H1 (cell line): ENCODE results near the gene AGPS. TPM values are rescaled to one million over a fixed set of nuclear protein-coding genes. Genes with fewer than 3 reads are reported as not detected.

Source experiments
- CTCF ChIA-PET: fragments of 300-600 bp; sonication (Branson Sonifier 250); formaldehyde crosslinking; loops from one replicate; lab custom pipeline; 2021; ENCODE audit not compliant: partially characterized antibody; lab: Charles Lee
- POLR2A ChIA-PET: fragments of 300-600 bp; sonication (Branson Sonifier 250); formaldehyde crosslinking; loops from one replicate; lab custom pipeline; 2021; ENCODE audit warnings: inconsistent platforms; ENCODE audit not compliant: partially characterized antibody; lab: Charles Lee
- DNase-seq, 2 experiments: peaks; one replicate each; pipeline versions ENCODE4 v3.0.0 to v3.0.0-alpha.2; 2010 to 2022; ENCODE audit warnings: low spot score in 2 of 2, low read depth in 1 of 2, mixed read lengths in 1 of 2
- FAIRE-seq: peaks from 2 replicates; lab custom pipeline; 2011; peaks lifted over from hg19 to GRCh38; lab: Jason Lieb, UNC
- H2AFZ ChIP-seq: 2 replicates; pipeline ENCODE4 v1.8.1; 2012; ENCODE audit warnings: low read length, inconsistent platforms
- H2AK5ac ChIP-seq: 2 replicates; pipeline ENCODE4 v1.6.1; 2013; ENCODE audit warnings: low read depth, low read length
- H2BK120ac ChIP-seq: replicated peaks from 2 replicates; pipeline ENCODE3; 2013; ENCODE audit warnings: low read depth, low read length, inconsistent platforms
- H2BK12ac ChIP-seq: 2 replicates; pipeline ENCODE4 v1.6.1; 2013; ENCODE audit warnings: low read depth, low read length
- H2BK15ac ChIP-seq: 2 replicates; pipeline ENCODE4 v1.6.1; 2013; ENCODE audit warnings: low read length
- H2BK20ac ChIP-seq: 2 replicates; pipeline ENCODE4 v1.6.1; 2013; ENCODE audit warnings: low read length
- H2BK5ac ChIP-seq: 2 replicates; pipeline ENCODE4 v1.6.1; 2013; ENCODE audit warnings: low read depth, low read length
- H3K14ac ChIP-seq: 2 replicates; pipeline ENCODE4 v1.6.1; 2013; ENCODE audit warnings: inconsistent platforms; ENCODE audit not compliant: insufficient read length
- H3K18ac ChIP-seq: 2 replicates; pipeline ENCODE4 v1.6.1; 2013; ENCODE audit warnings: low read length; ENCODE audit errors: extremely low read depth
- H3K23ac ChIP-seq: 2 replicates; pipeline ENCODE4 v1.6.1; 2013; ENCODE audit warnings: inconsistent platforms; ENCODE audit not compliant: insufficient read length
- H3K23me2 ChIP-seq: 2 replicates; pipeline ENCODE4 v1.6.1; 2013; ENCODE audit warnings: low read depth, low read length
- H3K27ac ChIP-seq: 2 replicates; pipeline ENCODE4 v1.6.1; 2011; ENCODE audit warnings: low read depth, low read length, inconsistent platforms
- H3K27me3 ChIP-seq, 4 experiments: replicated peaks in 1 of 4; 1 replicate in 1 of 4; 2 replicates in 3 of 4; pipeline versions ENCODE4 v1.6.1 to v1.8.1; 2011 to 2013; ENCODE audit warnings: low read length in 3 of 4, mild to moderate bottlenecking in 3 of 4, inconsistent platforms in 2 of 4, mixed read lengths in 2 of 4, moderate library complexity in 1 of 4; ENCODE audit not compliant: control insufficient read depth in 3 of 4, insufficient read depth in 3 of 4; ENCODE audit errors: extremely low read depth in 1 of 4
- H3K36me3 ChIP-seq, 4 experiments: 2 replicates each; pipeline versions ENCODE4 v1.6.1 to v1.8.1; 2011 to 2013; ENCODE audit warnings: mild to moderate bottlenecking in 4 of 4, low read length in 3 of 4, moderate library complexity in 2 of 4, control low read depth in 1 of 4, inconsistent platforms in 1 of 4; ENCODE audit not compliant: insufficient read depth in 4 of 4, control insufficient read depth in 2 of 4
- H3K4ac ChIP-seq: replicated peaks from 2 replicates; pipeline ENCODE3; 2013; ENCODE audit warnings: low read length, low read depth, mixed read lengths, inconsistent platforms; ENCODE audit not compliant: insufficient read length
- H3K4me1 ChIP-seq, 4 experiments: replicated peaks in 1 of 4; 1 replicate in 1 of 4; 2 replicates in 3 of 4; pipeline versions ENCODE4 v1.6.1 to v1.8.1; 2011 to 2013; ENCODE audit warnings: low read length in 3 of 4, inconsistent platforms in 2 of 4, mixed read lengths in 1 of 4; ENCODE audit not compliant: insufficient read depth in 4 of 4, control insufficient read depth in 3 of 4
- H3K4me2 ChIP-seq, 2 experiments: 2 replicates each; pipeline versions ENCODE4 v1.6.1 to v1.8.1; 2011 to 2013; ENCODE audit warnings: low read depth in 2 of 2, low read length in 2 of 2, control low read depth in 1 of 2, inconsistent platforms in 1 of 2, mild to moderate bottlenecking in 1 of 2; ENCODE audit not compliant: insufficient read depth in 1 of 2
- H3K4me3 ChIP-seq, 4 experiments: fragments of 200-600, 300-600 bp in 1 of 4; sonication (generic), shearing (Covaris generic), sonication (Bioruptor Twin) in 1 of 4; 2 replicates each; pipeline versions ENCODE4 v1.5.1 to v1.8.1; 2011 to 2016; ENCODE audit warnings: low read length in 4 of 4, low read depth in 3 of 4, control low read depth in 2 of 4, inconsistent platforms in 2 of 4, mild to moderate bottlenecking in 2 of 4, mixed read lengths in 1 of 4, moderate library complexity in 1 of 4; ENCODE audit not compliant: insufficient read depth in 2 of 4; ENCODE audit errors: extremely low read depth in 1 of 4
- H3K56ac ChIP-seq: replicated peaks from 2 replicates; pipeline ENCODE3; 2013; ENCODE audit warnings: low read depth, mild to moderate bottlenecking, mixed read lengths, low read length, inconsistent platforms; ENCODE audit not compliant: insufficient read length
- H3K79me1 ChIP-seq: 2 replicates; pipeline ENCODE4 v1.6.1; 2013; ENCODE audit warnings: low read depth, low read length, control low read depth
- H3K79me2 ChIP-seq, 2 experiments: 2 replicates each; pipeline versions ENCODE4 v1.6.1 to v1.8.1; 2012 to 2013; ENCODE audit warnings: low read length in 2 of 2, mild to moderate bottlenecking in 2 of 2, inconsistent platforms in 1 of 2; ENCODE audit not compliant: insufficient read depth in 2 of 2, control insufficient read depth in 1 of 2
- H3K9ac ChIP-seq, 4 experiments: replicated peaks in 1 of 4; 1 replicate in 1 of 4; 2 replicates in 3 of 4; pipeline versions ENCODE4 v1.6.1 to v1.8.1; 2011 to 2013; ENCODE audit warnings: low read depth in 3 of 4, low read length in 3 of 4, control low read depth in 2 of 4, mild to moderate bottlenecking in 2 of 4, moderate library complexity in 2 of 4, inconsistent platforms in 1 of 4; ENCODE audit errors: extremely low read depth in 1 of 4
- H3K9me3 ChIP-seq, 2 experiments: 2 replicates each; pipeline versions ENCODE4 v1.6.1 to v1.8.1; 2012 to 2013; ENCODE audit warnings: mild to moderate bottlenecking in 2 of 2, moderate library complexity in 2 of 2, control low read depth in 1 of 2, inconsistent platforms in 1 of 2, low read depth in 1 of 2, low read length in 1 of 2, mixed read lengths in 1 of 2; ENCODE audit not compliant: insufficient read depth in 2 of 2
- H4K20me1 ChIP-seq, 2 experiments: replicated peaks in 1 of 2; 2 replicates each; pipeline versions ENCODE3 to v1.8.1; 2011 to 2013; ENCODE audit warnings: inconsistent platforms in 2 of 2, low read length in 2 of 2, mild to moderate bottlenecking in 1 of 2; ENCODE audit not compliant: insufficient read depth in 2 of 2, control insufficient read depth in 1 of 2
- H4K5ac ChIP-seq: 2 replicates; pipeline ENCODE4 v1.6.1; 2013; ENCODE audit warnings: low read length, low read depth, mixed read lengths, inconsistent platforms; ENCODE audit not compliant: insufficient read length
- H4K8ac ChIP-seq: 2 replicates; pipeline ENCODE4 v1.8.0; 2013; ENCODE audit warnings: mild to moderate bottlenecking, moderate library complexity, low read length, inconsistent platforms; ENCODE audit not compliant: insufficient read depth; ENCODE audit errors: extremely low read depth
- H4K91ac ChIP-seq: replicated peaks from 2 replicates; pipeline ENCODE3; 2013; ENCODE audit warnings: low read length, mixed read lengths, inconsistent platforms; ENCODE audit not compliant: insufficient read length
- EP300 ChIP-seq, 2 experiments: IDR thresholded peaks; 1 replicate in 1 of 2; 2 replicates in 1 of 2; pipeline ENCODE4 v1.6.1; 2011 to 2012; ENCODE audit warnings: low read depth in 2 of 2, low read length in 2 of 2, mild to moderate bottlenecking in 2 of 2, borderline replicate concordance in 1 of 2, inconsistent platforms in 1 of 2, moderate library complexity in 1 of 2
- FOSL1 ChIP-seq: IDR thresholded peaks from 2 replicates; pipeline ENCODE4 v1.6.1; 2011; ENCODE audit warnings: mild to moderate bottlenecking, low read depth, low read length, moderate library complexity; ENCODE audit not compliant: insufficient read depth
- KDM5A ChIP-seq: fragments of 200-600 bp; IDR thresholded peaks from 2 replicates; pipeline ENCODE4 v1.7.1; 2012; ENCODE audit warnings: mild to moderate bottlenecking, low read length, inconsistent platforms, mixed read lengths
- SAP30 ChIP-seq: fragments of 300-600 bp; sonication (generic); IDR thresholded peaks from 2 replicates; pipeline ENCODE4 v1.7.1; 2012; ENCODE audit warnings: low read length, moderate library complexity, mild to moderate bottlenecking, inconsistent platforms; ENCODE audit not compliant: insufficient read depth, insufficient replicate concordance
- WGBS, 2 experiments: shearing (Covaris generic) in 1 of 2; methylation state at CpG; one replicate each; pipeline versions ENCODE4 v1.1.6 to v1.1.7; 2013 to 2015; ENCODE audit warnings: low lambda C conversion rate in 2 of 2, mixed read lengths in 2 of 2, inconsistent platforms in 1 of 2, low coverage in 1 of 2, missing lambda C conversion rate in 1 of 2; ENCODE audit not compliant: insufficient replicate concordance in 2 of 2, insufficient coverage in 1 of 2, insufficient read length in 1 of 2; ENCODE audit errors: extremely low coverage in 1 of 2, missing lambda C conversion rate in 1 of 2; 5-methylcytosine and 5-hydroxymethylcytosine counted together
- polyA plus RNA-seq, 7 experiments: library from polyadenylated mRNA; depleted of rRNA in 3 of 7; stranded (reverse) in 5 of 7; unstranded in 2 of 7; fragments of >200 nt in 5 of 7; fragments of 200-250 nt in 2 of 7; gene quantifications; 1 replicate in 5 of 7; 2 replicates in 1 of 7; 4 replicates in 1 of 7; pipeline versions ENCODE4 v1.2.1 to v1.2.3, GENCODE V29; 2011 to 2013; ENCODE audit warnings: missing spikeins in 2 of 7, mixed read lengths in 2 of 7
- total RNA-seq: library from RNA; stranded (reverse); fragmentation: NEBNext Ultra II Directional; extraction: Animal tissue kit (Norgen Biotek cat#: 25700); gene quantifications from 2 replicates; pipeline ENCODE4 v1.2.1, GENCODE V29; 2021

Gene AGPS
- total and polyA plus RNA-seq, 2 of the 8 experiments (the other 6 are each of a cell fraction or from before 2014, with no cell fraction given): 7.3 to 57.8 TPM

- no peak overlapping the region for H4K5ac ChIP-seq
- POLR2A ChIA-PET: no interaction called here
- no peak for TF ChIP-seq KDM5A
- TF ChIP-seq EP300 (IDR thresholded peaks at IDR 0.05; ENCODE audit: borderline replicate concordance in 1 of 2, low read depth in 2 of 2, low read length in 2 of 2): no peak
- TF ChIP-seq SAP30: no peak
- no peak for TF ChIP-seq FOSL1
- TF ChIP-seq, all 59 proteins: peak for 0
- no peak overlapping the region for H3K27ac ChIP-seq
- CTCF ChIA-PET: interaction anchor here (0.6 to 1.3 kb wide), 3 partner anchors 31 to 287 kb away, joined by 3 to 4 read pairs (median 3); no protein-coding TSS in a partner anchor
- no peak overlapping the region for H2AFZ ChIP-seq
- H3K4me3 ChIP-seq: no peak overlapping the region
- no peak overlapping the region for H3K4ac ChIP-seq
- H3K79me2 ChIP-seq: no peaks in the 10 kb centered on the region; a peak in 1 of 4 replicates
- no CpG with 5 or more reads among the region's 2 CpGs for WGBS, 2 experiments
- H3K79me1 ChIP-seq: no peaks in the 10 kb centered on the region; the same call in 1 of the 2 replicates
- no peak overlapping the region for H2AK5ac ChIP-seq
- FAIRE-seq (no peak), DNase-seq (no peak)
- H3K27me3 ChIP-seq: no peaks in the 10 kb centered on the region
- no peak overlapping the region for H3K14ac ChIP-seq
- H2BK12ac ChIP-seq: no peak overlapping the region
- no peaks in the 10 kb centered on the region for H3K36me3 ChIP-seq
- H3K9me3 ChIP-seq: no peaks in the 10 kb centered on the region
- no peak overlapping the region for H4K8ac ChIP-seq
- peaks cover 0 to 4% (median 2%) of the 10 kb centered on the region in 4 experiments; a peak in 2 of 7 replicates for H3K4me1 ChIP-seq
- no peak overlapping the region for H2BK15ac ChIP-seq
- no peak overlapping the region for H3K9ac ChIP-seq
- no peak overlapping the region for H3K23ac ChIP-seq
- no peak overlapping the region for H2BK5ac ChIP-seq
- no peak overlapping the region for H4K91ac ChIP-seq
- H2BK120ac ChIP-seq: no peak overlapping the region
- H3K4me2 ChIP-seq: no peak overlapping the region
- H3K56ac ChIP-seq: no peak overlapping the region
- H4K20me1 ChIP-seq: no peaks in the 10 kb centered on the region
- H3K18ac ChIP-seq: no peak overlapping the region
- no peak overlapping the region for H2BK20ac ChIP-seq
- H3K23me2 ChIP-seq: no peaks in the 10 kb centered on the region
Measured at GRCh38 chr2:177385151-177385550, 7.4 kb upstream of the AGPS start.
